Kidney (tissue), 14 donors: ENCODE results near the gene MAK. TPM values are rescaled to one million over a fixed set of nuclear protein-coding genes. Genes with fewer than 3 reads are reported as not detected.

Experiments used
- DNase-seq, 5 donors: peaks; one replicate each; pipeline ENCODE4 v3.0.0-alpha.2; 2013 to 2020
- FAIRE-seq: peaks from 2 replicates; lab custom pipeline; 2012; peaks lifted over from hg19 to GRCh38; lab: Jason Lieb, UNC
- H3K27ac ChIP-seq, 2 donors: one replicate each; pipeline ENCODE4 v1.7.0; 2013; ENCODE audit warnings: low read depth in 2 of 2, low read length in 2 of 2, inconsistent platforms in 1 of 2
- H3K27me3 ChIP-seq: one replicate; pipeline ENCODE4 v1.7.1; 2013; ENCODE audit warnings: low read length, inconsistent platforms; ENCODE audit not compliant: control insufficient read depth, insufficient read depth
- H3K36me3 ChIP-seq, 3 donors: one replicate each; pipeline versions ENCODE4 v1.7.0 to v1.7.1; 2013; ENCODE audit warnings: low read length in 3 of 3, control low read depth in 1 of 3, inconsistent platforms in 1 of 3; ENCODE audit not compliant: insufficient read depth in 3 of 3, control insufficient read depth in 2 of 3
- H3K4me1 ChIP-seq, 3 donors: one replicate each; pipeline versions ENCODE4 v1.7.0 to v1.7.1; 2013; ENCODE audit warnings: low read length in 3 of 3, inconsistent platforms in 1 of 3, low read depth in 1 of 3; ENCODE audit not compliant: control insufficient read depth in 2 of 3, insufficient read depth in 2 of 3
- H3K4me3 ChIP-seq, 3 donors: one replicate each; pipeline versions ENCODE4 v1.7.0 to v1.8.1; 2013; ENCODE audit warnings: low read length in 3 of 3, control low read depth in 1 of 3, inconsistent platforms in 1 of 3
- H3K9ac ChIP-seq, 3 donors: one replicate each; pipeline versions ENCODE4 v1.7.0 to v1.7.1; 2013; ENCODE audit warnings: low read length in 3 of 3, control low read depth in 1 of 3, inconsistent platforms in 1 of 3
- H3K9me3 ChIP-seq, 3 donors: one replicate each; pipeline versions ENCODE4 v1.7.0 to v1.7.1; 2013; ENCODE audit warnings: low read length in 3 of 3, control low read depth in 1 of 3, inconsistent platforms in 1 of 3; ENCODE audit not compliant: control insufficient read depth in 2 of 3, insufficient read depth in 1 of 3
- intact Hi-C: fragments of 100-400 bp; cut with DNase I; formaldehyde crosslinking; loops from one replicate; pipeline ENCODE4 v1.11.1; 2022
- polyA plus RNA-seq: library from polyadenylated mRNA; stranded (reverse); fragments of 350-450 nt; fragmentation: Illumina TruSeq; extraction: RNeasy Lipid Tissue Mini Kit (QIAGEN cat#74804); gene quantifications from one replicate; pipeline ENCODE4 v1.2.3, GENCODE V29; 2014; ENCODE audit warnings: low read depth, low replicate concordance; ENCODE audit not compliant: insufficient read depth
- total RNA-seq: library from RNA; stranded (reverse); fragmentation: NEBNext Ultra II Directional; extraction: Animal tissue kit (Norgen Biotek cat#: 25700); gene quantifications from one replicate; pipeline ENCODE4 v1.2.1, GENCODE V29; 2021
- TF ChIP-seq, protein P1 (sequence below): IDR thresholded peaks from 3 replicates; pipeline ENCODE4 v1.5.1; 2012; ENCODE audit warnings: mild to moderate bottlenecking, moderate library complexity, borderline replicate concordance; ENCODE audit not compliant: insufficient read depth; ENCODE audit errors: extremely low read depth
- donor health status: control.
- donor health status: control.
- donor health status: control.
- donor health status: control.
- donor health status: control.
- donor health status: DM: yes; HTN: yes; CAD: no.
- donor health status: Normal renal cell carcinoma (clear cell type).

The MAK gene
- total and polyA plus RNA-seq, 2 donors from 2014 or later: 0.66 TPM; not detected in 1

GRCh38 chr6:10779076-10779475 lies 59.3 kb downstream of the MAK start:
- FAIRE-seq (no peak), DNase-seq (no peak)
- no peaks in the 10 kb centered on the region for H3K9me3 ChIP-seq
- H3K4me1 ChIP-seq: no peaks in the 10 kb centered on the region
- intact Hi-C loops: no loop called here
- H3K27ac ChIP-seq: no peak overlapping the region
- H3K36me3 ChIP-seq: no peaks in the 10 kb centered on the region
- H3K27me3 ChIP-seq: no peaks in the 10 kb centered on the region
- TF ChIP-seq, protein P1, sequence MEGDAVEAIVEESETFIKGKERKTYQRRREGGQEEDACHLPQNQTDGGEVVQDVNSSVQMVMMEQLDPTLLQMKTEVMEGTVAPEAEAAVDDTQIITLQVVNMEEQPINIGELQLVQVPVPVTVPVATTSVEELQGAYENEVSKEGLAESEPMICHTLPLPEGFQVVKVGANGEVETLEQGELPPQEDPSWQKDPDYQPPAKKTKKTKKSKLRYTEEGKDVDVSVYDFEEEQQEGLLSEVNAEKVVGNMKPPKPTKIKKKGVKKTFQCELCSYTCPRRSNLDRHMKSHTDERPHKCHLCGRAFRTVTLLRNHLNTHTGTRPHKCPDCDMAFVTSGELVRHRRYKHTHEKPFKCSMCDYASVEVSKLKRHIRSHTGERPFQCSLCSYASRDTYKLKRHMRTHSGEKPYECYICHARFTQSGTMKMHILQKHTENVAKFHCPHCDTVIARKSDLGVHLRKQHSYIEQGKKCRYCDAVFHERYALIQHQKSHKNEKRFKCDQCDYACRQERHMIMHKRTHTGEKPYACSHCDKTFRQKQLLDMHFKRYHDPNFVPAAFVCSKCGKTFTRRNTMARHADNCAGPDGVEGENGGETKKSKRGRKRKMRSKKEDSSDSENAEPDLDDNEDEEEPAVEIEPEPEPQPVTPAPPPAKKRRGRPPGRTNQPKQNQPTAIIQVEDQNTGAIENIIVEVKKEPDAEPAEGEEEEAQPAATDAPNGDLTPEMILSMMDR: no peak
- no peak overlapping the region for H3K4me3 ChIP-seq
- H3K9ac ChIP-seq: no peak overlapping the region

GRCh38 chr6:10778230-10778629 lies 60.1 kb downstream of the MAK start:
- no peak for DNase-seq
- Histone ChIP-seq H3K4me3 (no peak overlapping the region), H3K9me3 (no peaks in the 10 kb centered on the region), H3K36me3 (no peaks in the 10 kb centered on the region), H3K4me1 (no peaks in the 10 kb centered on the region), H3K27ac (no peak overlapping the region), H3K9ac (no peak overlapping the region), H3K27me3 (no peaks in the 10 kb centered on the region)
- intact Hi-C loops: no loop called here
- no peak for FAIRE-seq
- TF ChIP-seq, protein P1: no peak

- no peaks in the 10 kb centered on the region for H3K9me3 ChIP-seq
- no peaks in the 10 kb centered on the region for H3K27me3 ChIP-seq
- intact Hi-C loops: no loop called here
- DNase-seq: no peak
- FAIRE-seq: no peak
- TF ChIP-seq, protein P1: no peak
- H3K4me1 ChIP-seq: no peaks in the 10 kb centered on the region
- peaks cover 0 to 6% (median 0%) of the 10 kb centered on the region in 3 donors for H3K36me3 ChIP-seq
- no peak overlapping the region for H3K9ac ChIP-seq
- no peak overlapping the region for H3K4me3 ChIP-seq
- no peak overlapping the region for H3K27ac ChIP-seq
Measured at GRCh38 chr6:10771371-10771894, 66.9 kb downstream of the MAK start.

DNA sequence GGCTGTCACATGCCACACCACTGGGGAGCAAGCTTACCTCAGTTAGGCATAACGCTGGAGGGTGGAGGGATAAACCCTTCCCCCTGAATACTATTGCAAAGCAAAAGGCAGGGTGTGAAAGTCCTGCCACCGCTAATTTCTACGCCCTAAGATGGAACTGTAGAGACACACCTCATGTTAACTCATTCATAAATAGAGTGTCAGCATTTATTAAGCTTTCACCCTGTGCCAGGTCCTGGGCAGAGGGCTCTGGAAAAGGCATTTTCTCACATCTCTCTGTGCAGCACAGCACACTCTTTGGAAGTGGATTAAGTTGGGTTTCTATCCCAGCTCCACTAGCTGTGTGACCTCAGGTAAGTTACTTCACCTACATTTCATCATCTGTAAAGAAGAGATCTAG lies 68.9 kb downstream of the MAK start:
- intact Hi-C loops: no loop called here
- FAIRE-seq (no peak), DNase-seq (no peak)
- no peaks in the 10 kb centered on the region for H3K27me3 ChIP-seq
- no peaks in the 10 kb centered on the region for H3K4me1 ChIP-seq
- H3K27ac ChIP-seq: no peak overlapping the region
- H3K4me3 ChIP-seq: no peak overlapping the region
- TF ChIP-seq, protein P1: no peak
- no peak overlapping the region for H3K9ac ChIP-seq
- no peaks in the 10 kb centered on the region for H3K9me3 ChIP-seq
- peaks cover 0 to 6% (median 0%) of the 10 kb centered on the region in 3 donors for H3K36me3 ChIP-seq
